Measurements from ENCODE around the gene SLC22A2.
"Not testable (repeated sequence)": the region's sequence is repeated elsewhere in the genome, so short reads cannot be mapped to it uniquely, and the experiment has no call there.

SLC22A2 gene

DNA sequence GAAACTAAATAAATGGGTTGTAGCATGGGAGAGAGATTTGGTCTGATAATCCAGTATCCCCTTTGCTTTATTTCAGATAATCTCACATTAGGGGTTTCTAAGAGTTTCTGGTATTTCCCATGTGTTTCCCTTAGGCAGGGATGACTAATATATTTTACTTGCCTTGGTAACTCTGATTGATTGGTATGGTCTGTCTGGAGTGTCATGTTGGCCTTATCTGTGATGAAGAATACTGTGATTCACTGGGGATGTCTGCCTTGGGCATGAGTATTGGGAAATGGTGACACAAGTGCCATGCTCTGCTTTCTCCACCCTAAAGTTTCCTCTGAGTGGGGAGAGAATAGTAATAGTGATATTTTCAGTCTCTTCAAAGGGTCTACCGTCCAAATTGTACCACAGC lies 10.1 kb downstream of the SLC22A2 start:
- no peak for DNase-seq (ENCODE audit: low read depth in 2 of 2)

DNA sequence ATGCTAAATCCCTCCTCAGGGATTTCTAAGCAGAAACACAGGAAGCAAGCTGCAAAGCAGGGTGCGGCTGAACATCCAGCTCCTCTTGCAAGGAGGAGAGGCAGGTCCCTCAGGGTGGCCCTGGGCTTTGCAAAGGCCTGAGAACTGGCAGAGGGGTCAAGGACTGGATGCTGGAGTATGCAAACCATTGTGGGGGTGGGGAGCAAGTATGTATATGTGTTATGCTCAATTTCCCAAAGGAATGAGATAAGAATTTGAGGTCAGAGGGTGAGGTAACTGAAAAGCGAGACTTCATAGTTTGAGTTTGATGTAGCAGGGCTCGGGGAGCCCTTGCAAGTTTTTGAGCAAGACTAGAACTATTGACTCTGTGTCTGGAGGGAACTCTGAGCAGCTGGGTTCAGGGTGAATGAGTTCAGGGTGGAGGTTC lies 11.2 kb downstream of the SLC22A2 start:
- no peak for DNase-seq (ENCODE audit: low read depth in 2 of 2)

DNA sequence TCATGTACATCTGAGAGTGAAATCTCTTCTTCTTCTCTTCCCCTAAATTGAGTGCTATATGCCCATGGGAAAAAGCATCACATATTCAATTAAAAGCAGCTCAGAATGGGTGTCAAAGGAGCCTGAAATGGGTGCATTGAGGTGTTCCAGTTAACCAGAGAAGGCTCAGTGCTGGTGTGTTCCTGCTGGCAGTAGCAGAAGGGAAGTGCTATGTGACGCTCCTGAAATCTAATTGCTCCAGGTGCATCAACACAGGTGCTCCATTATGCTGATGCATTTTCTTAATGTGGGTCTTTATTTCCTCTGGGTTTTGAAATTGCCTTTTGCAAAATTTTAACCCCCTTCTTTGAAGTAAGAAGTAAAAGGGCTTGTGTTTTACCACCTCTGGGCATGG lies 17.9 kb downstream of the SLC22A2 start:
- DNase-seq (ENCODE audit: low read depth in 2 of 2): no peak

DNA sequence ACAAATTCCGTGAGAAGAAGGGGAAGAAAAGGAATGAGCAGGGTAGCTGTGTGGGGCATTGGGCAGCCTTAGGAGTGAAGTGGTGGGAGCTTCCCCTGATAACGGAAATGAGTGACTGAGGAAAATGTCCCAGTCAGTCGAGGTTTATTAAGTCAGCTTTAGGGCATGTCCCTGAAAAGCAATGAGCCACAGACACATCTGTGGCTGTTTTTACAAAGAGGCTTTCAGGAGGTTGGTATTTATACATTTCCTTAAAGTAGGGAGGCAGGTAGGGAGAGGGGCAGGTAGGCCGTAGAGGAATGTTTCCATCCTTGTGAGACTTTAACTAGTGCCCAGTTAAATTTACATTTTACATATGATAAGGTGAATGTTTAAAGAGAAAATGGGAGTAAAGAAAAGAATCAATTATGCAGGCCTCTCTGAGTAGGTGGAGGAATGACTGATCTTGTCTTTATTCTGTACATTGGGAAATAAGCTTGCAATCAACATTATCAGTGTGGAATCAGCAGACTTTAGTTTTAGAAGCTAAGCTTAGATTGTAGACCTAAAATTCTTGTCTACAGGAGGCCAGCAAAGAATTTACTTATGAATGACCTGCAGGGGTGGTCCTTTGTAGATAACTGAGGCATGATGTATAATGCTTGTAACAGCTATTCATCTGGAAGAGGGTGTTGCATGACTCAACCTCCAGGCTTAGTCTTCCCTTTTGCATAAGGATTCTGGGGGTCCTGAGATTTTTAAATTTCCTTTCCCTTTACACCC lies 18.5 kb downstream of the SLC22A2 start:
- DNase-seq (ENCODE audit: low read depth in 2 of 2): no peak

DNA sequence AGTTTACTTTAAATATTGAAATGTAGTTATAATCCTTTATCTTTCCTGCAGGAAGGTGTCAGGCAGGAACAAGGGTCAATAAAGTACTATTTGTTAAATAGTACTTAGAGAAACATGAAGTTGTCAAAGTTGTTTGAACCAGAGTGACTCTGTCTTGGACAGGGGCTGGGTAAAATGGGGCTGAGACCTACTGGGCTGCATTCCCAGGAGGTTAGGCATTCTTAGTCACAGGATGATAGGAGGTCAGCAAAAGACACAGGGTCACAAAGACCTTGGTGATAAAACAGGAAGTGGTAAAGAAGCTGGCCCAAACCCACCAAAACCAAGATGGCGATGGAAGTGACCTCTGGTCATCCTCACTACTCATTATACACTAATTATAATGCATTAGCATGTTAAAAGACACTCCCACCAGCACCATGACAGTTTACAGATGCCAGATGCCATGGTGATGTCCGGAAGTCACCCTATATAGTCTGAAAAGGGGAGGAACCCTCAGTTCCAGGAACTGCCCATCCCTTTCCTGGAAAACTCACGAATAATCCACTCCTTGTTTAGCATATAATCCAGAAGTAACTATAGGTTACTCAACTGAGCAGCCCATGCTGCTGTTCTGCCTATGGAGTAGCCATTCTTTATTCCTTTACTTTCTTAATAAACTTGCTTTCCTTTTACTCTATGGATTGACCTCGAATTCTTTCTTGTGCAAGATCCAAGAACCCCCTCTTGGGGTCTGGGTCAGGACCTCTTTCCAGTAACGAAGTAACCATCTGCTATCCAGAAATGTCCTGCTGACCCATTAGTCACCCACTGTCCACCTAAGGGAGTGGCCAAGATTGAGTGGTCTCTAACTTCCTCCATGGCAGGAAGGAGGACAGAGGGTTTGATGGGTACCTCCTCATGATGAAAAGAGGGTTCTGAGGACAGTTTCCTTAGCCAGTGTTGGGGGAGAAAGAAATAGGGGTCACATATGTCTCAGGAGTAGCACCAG lies 19.6 kb downstream of the SLC22A2 start:
- no peak for DNase-seq (ENCODE audit: low read depth in 2 of 2)

DNA sequence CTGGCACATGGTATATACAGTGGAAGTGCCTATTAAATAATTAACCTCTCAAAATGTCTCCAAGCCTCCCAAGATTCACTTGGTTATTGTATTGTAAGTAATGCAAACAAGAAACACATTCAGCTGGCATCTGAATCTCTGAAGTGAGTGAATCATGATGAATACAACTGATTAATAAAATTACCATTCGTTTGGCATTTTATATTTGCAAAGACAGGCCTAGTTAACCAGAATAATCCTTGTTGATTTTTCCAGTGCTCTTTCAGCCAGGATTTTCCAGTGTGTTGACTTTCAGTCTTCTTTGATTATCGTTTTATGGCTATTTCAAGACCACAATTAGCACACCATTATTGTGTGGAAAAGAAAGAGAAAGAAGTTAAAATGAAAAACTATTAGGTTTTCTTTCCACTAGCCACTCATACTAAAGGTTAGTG lies 20.3 kb downstream of the SLC22A2 start:
- no peak for DNase-seq (ENCODE audit: low read depth in 2 of 2)

DNA sequence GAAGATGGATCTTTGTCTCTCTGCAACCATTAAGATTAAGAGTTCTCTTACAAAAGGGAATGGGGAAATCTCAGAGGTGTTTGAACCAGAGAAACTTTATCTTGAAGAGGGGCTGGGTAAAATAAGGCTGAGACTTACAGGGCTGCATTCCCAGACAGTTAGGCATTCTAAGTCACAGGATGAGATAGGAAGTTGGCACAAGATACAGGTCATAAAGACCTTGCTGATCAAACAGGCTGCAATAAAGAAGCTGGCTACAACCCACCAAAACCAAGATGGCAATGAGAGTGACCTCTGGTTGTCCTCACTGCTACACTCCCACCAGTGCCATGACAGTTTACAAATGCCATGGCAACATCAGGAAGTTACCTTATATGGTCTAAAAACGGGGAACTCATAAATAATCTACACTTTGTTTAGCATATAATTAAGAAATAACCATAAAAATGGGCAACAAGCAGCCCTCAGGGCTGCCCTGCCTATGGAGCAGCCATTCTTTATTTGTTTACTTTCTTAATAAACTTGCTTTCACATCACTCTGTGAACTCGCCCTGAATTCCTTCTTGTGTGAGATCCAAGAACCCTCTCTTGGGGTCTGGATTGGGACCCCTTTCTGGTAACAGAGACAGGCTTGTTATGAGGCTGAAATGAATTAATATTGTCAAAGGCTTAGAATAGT lies 20.9 kb downstream of the SLC22A2 start:
- DNase-seq (ENCODE audit: low read depth in 2 of 2): not testable (repeated sequence)

DNA sequence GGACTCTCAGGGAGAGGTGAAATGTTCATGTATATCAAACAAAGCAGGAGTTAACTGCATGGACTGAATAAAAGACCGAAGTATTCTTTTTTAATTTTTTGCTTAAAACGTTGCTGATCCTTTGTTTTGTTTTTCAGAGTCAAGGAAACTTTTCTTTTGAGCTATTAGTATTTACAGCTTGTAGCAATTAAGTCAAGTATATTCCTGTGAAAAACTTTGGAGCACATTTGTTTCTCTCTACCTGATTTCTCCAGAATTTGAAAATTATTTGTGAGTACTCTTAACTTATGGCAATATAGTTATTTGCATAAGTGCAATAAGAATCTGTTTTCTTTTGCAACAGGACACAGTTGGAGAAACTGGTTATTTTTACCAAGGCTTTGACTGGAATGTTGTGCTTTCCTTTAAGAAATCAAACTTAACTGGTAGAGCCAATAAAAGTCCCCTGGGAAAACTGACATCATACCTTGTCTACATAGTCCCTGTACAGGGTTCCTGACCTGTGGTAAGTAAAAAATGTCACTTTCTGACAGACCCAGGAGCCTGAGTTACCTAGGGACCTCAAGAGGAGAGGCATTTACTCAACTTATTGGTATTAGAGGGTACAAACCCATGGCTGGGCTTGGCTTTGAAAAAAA lies 22.3 kb downstream of the SLC22A2 start:
- DNase-seq (ENCODE audit: low read depth in 2 of 2): not testable (repeated sequence)

DNA sequence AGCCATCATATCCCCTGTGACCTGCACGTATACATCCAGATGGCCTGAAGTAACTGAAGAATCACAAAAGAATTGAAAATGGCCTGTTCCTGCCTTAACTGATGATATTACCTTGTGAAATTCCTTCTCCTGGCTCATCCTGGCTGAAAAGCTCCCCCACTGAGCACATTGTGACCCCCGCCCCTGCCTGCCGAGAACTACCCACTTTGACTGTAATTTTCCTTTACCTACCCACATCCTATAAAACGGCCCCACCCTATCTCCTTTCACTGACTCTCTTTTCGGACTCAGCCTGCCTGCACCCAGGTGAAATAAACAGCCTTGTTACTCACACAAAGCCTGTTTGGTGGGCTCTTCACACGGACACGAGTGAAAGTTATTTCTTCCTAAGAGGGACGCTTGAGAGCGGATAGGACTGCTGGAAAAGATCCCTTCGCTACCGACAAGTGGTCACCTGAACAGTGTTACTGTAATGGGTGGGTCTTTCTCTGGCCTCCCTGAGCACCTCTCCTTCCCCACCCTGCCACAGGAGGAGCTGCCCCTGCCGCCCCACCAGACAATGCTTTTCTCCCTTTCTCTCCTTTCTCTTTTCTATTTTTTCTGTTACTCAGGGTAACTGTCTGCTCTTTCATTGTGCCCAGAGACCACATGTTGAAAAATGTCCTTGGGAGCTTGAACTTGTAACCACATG lies 24.5 kb downstream of the SLC22A2 start:
- not testable (repeated sequence) for DNase-seq (ENCODE audit: low read depth in 2 of 2)

DNA sequence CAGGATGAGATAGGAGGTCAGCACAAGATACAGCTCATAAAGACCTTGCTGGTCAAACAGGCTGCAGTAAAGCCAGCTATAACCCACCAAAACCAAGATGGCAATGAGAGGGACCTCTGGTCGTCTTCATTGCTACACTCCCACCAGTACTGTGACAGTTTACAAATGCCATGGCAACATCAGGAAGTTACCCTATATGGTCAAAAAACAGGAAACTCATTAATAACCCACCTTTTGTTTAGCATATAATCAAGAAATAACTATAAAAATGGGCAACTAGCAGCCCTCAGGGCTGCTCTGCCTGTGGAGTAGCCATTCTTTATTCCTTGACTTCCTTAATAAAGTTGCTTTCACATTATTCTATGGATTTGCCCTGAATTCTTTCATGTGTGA lies 30.9 kb downstream of the SLC22A2 start:
- DNase-seq (ENCODE audit: low read depth in 2 of 2): no peak

DNA sequence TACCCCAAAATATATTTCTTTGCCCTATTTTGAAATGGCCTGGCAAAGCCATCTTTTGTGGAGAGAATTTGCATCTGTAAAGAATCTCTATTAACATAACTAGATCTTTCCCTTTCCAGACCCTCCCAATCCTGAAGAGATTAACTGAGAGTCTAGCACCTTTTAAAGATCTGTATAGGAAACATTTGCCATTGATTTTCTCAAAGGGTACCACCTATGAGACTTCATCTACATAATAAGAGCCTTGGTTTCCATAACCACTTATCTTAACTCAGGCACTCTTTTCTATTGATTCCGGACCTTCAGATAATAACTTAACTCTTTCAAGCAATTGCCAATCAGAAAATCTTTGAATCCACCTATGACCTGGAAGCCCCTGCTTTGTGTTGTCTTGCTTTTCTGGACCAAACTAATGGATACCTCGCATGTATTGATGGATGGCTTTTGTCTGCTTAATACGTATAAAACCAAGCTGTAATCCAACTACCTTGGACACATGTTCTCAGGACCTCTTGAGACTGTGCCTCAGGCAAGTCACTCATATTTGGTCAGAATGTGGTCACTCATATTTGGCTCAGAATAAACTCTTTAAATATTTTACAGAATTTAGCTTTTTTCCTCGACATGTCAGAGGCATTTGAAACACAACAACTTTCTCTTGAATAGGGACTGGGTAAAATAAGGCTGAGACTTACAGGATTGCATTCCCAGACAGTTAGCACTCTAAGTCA lies 31.4 kb downstream of the SLC22A2 start:
- no peak for DNase-seq (ENCODE audit: low read depth in 2 of 2)

DNA sequence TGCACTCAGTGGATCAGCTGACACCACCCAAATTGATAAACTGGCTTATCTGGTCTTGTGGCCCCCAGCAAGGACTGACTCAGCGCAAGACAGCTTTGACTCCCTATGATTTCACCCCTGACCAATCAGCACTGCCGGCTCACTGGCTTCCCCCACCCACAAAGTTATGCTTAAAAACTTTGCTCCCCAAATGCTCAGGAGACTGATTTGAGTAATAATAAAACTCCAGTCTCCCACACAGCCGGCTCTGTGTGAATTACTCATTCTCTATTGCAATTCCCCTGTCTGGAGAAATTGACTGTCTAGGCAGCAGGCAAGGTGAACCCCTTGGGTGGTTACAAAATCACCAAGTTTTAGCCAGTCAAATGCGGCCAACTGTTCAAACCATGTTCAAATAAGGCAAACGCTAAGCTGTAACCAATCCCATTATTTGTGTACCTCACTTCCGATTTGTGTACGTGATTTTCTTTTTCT lies 32.5 kb downstream of the SLC22A2 start:
- no peak for DNase-seq (ENCODE audit: low read depth in 2 of 2)

DNA sequence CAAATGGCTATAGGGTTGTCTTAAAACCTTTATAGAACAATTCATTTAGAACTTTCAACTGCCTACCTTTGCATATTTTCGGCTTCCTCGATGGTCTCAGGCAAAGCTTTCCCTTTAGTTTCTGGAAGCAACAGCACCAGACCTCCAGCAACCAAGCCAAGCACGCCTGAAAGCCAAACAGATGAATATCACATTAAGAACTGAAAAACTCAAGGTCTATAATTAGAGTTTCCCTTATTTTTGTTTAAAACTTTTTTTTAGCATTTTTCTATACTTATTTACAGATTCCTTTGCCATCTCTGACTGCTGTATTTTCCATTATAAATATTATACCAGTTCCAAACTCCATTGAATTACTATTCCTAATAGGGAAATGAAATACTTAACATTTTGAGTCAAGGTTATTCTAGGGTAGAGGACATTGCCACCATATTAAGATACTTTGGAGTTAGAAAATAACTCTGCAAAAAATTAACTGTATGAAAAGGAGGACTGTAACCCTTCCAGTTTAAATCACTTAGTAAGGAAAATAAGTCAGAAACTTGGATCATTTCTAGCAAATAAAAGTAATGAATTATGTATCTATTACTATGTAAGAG lies 33.9 kb downstream of the SLC22A2 start:
- no peak for DNase-seq (ENCODE audit: low read depth in 2 of 2)

DNA sequence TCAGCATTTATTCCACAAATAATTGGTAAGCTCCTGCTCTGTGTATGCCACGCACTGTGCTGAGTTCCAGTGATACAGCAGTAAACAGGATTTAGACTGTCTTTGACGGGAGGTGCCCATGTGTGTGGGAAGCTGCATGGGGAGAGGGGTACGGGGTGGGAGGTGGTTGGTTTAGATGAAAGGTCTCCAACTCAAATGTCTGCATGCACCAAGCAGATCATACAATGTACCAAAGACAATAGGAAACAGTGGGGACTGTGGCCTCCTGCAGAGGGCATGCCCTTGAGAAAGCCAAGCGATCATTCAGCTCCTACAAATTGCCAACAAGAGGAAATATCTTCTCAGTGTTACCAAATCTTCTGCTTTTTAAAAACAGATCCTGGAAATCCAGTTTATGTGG lies 36.1 kb downstream of the SLC22A2 start:
- no peak for DNase-seq (ENCODE audit: low read depth in 2 of 2)

DNA sequence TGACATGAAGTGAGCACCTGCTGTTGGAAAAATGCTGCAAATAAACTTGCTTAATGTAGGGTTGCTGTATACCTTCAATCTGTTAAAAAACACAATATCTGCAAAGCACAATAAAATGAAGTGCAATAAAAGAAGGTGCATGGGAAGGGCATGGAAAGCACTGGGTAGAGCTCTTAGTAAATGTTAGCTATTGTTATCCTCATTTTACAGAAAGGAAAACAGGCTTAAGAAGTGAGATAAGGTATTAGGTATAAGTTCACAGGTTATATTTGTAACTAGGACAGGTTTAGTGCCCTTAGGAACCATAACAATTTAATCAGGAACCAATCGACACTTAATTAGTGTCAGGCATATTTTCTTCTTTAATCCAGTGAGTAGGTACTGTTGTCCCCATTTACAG lies 36.7 kb downstream of the SLC22A2 start:
- DNase-seq (ENCODE audit: low read depth in 2 of 2): no peak

DNA sequence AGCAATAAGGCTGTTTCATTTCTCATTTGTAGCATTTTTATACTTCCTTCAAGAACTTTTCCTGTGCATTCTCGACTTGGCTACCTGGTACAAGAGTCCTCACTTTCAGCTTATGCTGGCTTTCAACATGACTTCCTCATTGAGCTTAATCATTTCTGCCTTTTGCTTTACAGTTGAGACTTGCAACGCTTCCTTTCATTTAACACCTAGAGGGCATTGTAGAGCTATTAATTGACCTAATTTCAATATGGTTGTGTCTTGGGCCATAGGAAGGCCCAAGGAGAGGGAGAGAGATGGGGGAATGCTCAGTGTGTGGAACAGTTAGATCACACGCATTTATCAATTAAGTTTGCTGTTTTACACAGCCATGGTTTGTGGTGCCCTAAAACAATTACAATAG lies 37.2 kb downstream of the SLC22A2 start:
- no peak for DNase-seq (ENCODE audit: low read depth in 2 of 2)

DNA sequence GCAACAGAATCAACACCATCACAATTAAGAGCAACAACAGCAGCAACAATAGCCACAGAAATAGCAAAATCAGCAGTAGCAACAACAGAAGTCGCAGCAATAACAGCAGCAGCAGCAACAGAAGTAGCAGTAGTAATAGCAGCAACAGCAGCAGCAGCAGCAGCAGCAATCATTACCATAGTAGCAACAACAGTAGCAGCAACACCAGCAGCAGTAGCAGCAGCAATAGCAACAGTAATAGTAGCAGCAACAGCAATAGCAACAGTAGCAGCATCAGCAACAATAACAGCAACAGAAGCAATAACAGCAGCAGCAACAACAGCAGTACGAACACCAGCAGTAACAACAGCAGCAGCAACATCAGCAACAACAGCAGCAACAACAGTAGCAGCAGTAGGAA lies 39.8 kb downstream of the SLC22A2 start:
- no peak for DNase-seq (ENCODE audit: low read depth in 2 of 2)

DNA sequence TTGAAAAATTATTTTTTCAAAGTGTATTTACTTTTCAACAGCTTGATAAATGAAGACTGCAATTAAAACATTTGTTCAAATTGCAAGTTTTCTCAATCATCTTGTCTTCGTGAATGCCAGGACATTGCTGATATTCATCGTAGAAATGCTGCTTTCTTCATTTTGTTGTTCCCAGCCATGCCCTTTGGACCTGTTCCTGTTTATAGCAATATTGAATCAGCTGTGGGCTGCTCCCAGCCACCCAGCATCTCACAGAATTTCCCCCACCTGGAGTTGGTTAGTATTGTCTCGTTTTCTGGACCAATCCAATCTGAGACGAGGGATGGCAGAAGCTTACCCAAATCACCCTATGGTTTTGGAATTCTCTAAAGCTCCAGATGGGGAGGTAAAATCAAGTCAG lies 40.8 kb downstream of the SLC22A2 start:
- no peak for DNase-seq (ENCODE audit: low read depth in 2 of 2)

DNA sequence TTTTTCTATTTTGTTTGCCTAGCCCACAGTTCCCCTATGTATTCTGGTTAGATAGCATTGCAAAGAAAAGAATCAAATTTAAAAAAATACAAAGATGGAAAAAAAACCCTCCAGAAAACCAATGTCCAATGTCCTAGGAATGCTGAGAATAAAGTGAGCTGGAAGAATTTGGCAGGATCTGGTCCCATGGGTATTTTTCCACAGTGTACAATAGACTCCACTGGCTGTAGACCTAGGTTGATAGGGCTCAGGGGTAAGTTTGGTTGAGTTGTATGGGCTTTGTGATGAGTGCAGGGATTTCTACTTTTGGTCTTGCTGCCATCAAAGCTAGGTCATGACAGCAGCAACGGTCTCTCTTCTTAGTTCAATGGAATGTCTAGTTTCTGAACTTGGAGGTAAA lies 41.5 kb downstream of the SLC22A2 start:
- peak; percentile 13 to 38 for DNase-seq (ENCODE audit: low read depth in 2 of 2)

DNA sequence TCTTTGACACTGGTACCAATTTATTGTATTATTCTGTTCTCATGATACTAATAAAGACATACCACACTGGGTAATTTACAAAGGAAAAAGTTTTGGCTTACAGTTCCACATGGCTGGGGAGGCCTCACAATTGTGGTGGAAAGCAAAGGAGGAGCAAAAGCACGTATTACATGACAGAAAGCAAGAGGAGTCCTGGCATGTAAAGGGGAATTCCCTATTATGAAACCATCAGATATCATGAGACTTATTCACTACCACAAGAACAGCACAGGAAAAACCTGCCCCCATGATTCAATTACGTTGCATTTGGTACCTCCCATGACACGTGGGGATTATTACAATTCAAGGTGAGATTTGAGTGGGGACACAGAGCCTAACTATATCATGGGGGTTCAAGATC lies 43.4 kb downstream of the SLC22A2 start:
- DNase-seq (ENCODE audit: low read depth in 2 of 2): no peak

Data from fibroblast of skin of left biceps (primary cell).